Body of pancreas (tissue), 4 donors: Measurements from ENCODE around the gene RAD51B.

Source experiments
- POLR2A ChIP-seq, 3 donors: fragments of 450-650 bp; IDR thresholded peaks; one replicate each; pipeline ENCODE4 v1.6.1; 2016; ENCODE audit warnings: antibody characterized with exemption in 3 of 3, mild to moderate bottlenecking in 2 of 3
- TF ChIP-seq, protein P1 (sequence below), 7 experiments: fragments of 450-650 bp in 4 of 7; fragments of 200-600 bp in 3 of 7; sonication (generic) in 3 of 7; IDR thresholded peaks; one replicate each; pipeline ENCODE4 v1.5.1; 2016 to 2019; ENCODE audit warnings: antibody characterized with exemption in 7 of 7

GRCh38 chr14:68740788-68741476 lies 921.4 kb downstream of the RAD51B start:
- TF ChIP-seq, protein P1, sequence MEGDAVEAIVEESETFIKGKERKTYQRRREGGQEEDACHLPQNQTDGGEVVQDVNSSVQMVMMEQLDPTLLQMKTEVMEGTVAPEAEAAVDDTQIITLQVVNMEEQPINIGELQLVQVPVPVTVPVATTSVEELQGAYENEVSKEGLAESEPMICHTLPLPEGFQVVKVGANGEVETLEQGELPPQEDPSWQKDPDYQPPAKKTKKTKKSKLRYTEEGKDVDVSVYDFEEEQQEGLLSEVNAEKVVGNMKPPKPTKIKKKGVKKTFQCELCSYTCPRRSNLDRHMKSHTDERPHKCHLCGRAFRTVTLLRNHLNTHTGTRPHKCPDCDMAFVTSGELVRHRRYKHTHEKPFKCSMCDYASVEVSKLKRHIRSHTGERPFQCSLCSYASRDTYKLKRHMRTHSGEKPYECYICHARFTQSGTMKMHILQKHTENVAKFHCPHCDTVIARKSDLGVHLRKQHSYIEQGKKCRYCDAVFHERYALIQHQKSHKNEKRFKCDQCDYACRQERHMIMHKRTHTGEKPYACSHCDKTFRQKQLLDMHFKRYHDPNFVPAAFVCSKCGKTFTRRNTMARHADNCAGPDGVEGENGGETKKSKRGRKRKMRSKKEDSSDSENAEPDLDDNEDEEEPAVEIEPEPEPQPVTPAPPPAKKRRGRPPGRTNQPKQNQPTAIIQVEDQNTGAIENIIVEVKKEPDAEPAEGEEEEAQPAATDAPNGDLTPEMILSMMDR (IDR thresholded peaks at IDR 0.05): no peak
- no peak for TF ChIP-seq POLR2A (IDR thresholded peaks at IDR 0.05)
